ENCODE data around the gene MAD1L1.

The MAD1L1 gene

GRCh38 chr7:1913466-1914282 is 319.1 kb downstream of the MAD1L1 start:
- DNase-seq (ENCODE audit: low read depth): no peak

- no peak for DNase-seq (ENCODE audit: low read depth)
Observed at GRCh38 chr7:1912593-1913465, 319.9 kb downstream of the MAD1L1 start.

DNA sequence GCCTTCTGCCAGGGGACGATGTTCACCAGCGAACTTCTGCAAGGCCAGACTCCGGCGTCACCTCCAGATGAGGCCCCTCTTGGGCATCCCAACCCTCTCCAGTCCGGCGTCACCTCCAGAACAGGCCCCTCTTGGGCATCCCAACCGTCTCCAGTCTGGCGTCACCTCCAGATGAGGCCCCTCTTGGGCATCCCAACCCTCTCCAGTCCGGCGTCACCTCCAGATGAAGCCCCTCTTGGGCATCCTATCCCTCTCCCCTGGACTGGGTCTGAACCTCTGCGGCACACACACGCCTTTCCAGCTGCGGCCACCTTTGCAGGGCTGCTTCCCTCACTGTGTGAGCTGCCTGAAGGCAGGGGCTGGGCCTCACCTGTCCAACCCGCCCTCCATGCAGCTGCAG is 321.2 kb downstream of the MAD1L1 start:
- DNase-seq (ENCODE audit: low read depth): no peak

GRCh38 chr7:1910827-1911226 is 321.9 kb downstream of the MAD1L1 start:
- no peak for DNase-seq (ENCODE audit: low read depth)

GRCh38 chr7:1910081-1910685 is 322.6 kb downstream of the MAD1L1 start:
- no peak for DNase-seq (ENCODE audit: low read depth)

DNA sequence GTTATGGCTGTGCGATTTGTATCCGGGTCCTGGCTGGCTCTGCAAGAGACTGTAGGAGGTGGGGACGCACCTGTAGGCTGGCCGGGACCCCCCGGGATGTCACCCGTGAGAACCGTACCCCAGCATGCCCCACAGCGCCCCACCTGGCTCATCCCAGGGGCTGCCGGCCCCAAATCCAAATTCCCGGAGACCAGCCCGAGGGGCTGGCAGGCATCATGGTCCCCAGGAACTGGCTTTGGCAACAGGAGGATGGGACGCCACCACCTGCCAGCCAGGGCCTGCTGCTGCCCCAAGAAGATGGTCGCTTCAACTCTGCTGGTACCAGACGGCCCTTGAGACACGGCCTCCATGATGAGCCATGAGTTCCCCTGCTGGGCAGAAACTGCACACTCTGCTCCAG is 323.3 kb downstream of the MAD1L1 start:
- no peak for DNase-seq (ENCODE audit: low read depth)

- no peak for DNase-seq (ENCODE audit: low read depth)
Observed at GRCh38 chr7:1908823-1909420, 323.8 kb downstream of the MAD1L1 start.

- no peak for DNase-seq (ENCODE audit: low read depth)
Observed at GRCh38 chr7:1907751-1908365, 324.9 kb downstream of the MAD1L1 start.

DNA sequence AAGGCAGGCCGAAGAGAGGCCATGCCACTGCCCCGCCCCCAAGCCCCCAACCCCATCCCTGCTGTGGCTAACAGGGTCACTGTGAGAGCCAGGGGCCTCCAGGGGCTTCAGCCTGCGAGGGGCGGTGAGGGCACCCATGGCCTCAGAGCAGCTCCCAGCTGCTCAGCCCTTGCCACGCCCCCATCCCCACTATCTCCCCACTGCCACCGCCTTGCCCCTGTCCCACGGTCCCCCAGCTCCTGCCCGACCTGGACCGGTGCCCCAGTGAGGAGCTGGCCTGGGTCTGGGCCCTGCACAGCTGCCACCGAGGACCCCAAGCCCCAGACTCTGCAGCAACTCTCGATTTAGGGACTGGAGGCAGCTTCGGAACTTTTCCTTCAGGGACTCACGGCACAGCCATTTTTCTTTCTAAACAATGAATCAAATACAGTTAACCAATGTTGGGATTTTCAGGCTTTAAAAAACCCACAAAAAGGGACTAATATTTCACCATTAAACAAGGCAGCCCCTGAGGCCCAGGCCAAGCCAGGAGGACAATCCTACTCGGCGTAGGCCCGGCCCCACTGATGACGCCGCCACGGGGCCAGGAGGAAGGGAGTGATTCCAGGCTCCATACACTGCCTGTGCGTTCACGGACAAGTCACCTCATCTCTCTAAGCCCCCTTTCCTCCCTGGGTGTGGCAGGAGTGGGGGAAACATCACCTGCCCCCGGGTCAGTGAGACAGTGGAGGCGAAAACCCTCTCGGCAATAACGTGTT is 325.6 kb downstream of the MAD1L1 start:
- no peak for DNase-seq (ENCODE audit: low read depth)

DNA sequence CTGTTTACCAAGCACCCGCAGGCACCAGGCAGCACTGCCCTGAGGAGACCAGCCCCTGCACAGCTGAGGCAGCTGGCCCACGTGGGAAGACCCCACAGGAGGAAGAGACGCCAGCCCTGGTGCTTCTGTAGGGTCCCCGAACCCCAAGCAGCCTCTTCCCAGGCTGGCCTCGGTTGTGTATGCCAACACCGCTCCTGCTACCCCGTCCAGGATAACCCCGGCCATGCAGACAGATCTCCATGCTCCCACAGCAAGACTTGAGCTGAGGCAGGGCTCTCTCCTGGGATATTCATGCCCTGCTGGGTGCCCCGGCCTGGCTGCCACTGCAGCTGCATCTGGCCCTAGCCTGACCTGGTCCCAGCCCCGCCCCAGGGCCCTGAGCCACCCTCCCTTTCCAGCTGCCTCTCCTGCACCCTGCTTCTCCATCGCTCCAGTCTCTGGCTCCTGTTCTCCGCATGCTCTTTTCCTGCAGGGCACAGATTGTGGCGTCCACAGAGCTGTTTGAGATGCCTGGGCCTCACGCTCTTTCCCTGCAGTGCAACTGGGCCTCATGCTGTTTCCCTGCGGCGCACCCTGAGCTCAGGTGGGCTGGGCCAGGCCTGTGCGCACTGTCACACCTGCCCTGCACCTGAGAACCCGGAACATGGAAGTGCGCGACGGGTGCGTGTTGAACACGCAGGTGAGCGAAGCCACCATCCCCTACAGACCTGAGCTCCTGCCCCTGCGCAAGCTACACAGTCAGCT is 326.5 kb downstream of the MAD1L1 start:
- DNase-seq (ENCODE audit: low read depth): no peak

DNA sequence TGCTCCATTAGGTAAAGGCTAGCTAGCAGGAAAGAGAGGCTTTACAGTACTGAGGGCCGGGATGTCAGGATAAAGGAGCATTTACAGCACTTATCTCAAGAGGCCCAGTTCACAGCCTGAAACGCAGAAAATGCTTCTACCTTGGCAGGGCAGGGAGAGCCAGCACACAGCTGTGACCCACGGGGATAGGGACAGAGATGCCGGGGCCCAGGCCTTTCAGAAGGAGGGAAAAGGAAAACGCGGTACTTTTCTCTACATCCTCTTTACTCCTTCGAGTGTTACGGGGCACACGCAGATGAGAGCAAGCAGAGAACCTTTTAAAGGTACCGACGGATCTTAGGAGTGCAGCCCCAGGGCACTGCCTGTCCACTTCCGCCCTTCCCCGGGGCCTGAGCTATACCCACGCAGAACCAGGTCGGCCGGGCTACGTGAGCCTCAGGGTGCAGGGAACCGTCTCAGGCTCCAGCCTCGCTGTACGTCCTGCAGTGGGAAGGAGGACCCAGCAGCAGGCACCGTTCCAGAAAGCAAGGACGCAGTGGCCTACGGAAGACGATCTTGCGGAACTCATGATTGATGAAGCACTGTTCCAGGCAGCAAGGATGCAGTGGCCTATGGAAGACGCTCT is 330.4 kb downstream of the MAD1L1 start:
- DNase-seq (ENCODE audit: low read depth): no peak

DNA sequence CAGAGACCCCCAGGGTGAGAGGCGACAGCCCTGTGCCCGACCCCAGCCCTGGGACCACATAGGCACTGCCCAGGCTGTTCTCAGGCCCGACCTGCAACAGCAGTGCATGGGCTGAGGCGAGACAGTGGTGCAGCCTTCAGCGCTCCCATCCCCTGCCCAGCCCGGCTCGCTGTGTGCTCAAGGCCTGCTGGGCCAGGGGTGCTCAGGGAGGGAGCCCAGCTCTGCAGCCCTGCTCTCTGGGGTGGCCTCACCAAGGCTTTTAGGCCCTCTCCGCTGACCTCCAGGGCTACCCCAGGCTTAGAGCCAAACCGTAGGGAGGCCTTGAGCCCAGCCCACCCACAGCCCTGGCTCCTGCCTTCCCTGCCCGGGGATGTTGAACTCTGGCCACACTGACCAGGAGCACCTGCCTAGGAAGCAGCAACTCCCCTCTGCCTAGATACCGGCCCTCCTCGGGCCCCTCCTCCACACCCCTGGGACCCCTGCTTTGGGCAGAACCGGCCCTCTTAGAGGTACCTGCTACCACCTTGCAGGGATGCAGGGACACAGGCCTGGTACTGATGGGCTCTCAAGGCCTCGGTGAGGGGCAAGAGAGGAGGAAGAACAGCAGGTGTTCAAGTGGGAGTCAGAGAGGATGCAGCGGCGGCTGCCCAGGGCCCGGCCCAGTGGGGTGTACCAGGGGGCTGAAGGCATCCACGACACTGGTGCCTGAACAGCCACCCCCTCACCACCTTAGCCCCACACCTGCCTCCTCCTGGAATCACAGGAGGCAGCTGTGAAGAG is 331.1 kb downstream of the MAD1L1 start:
- DNase-seq (ENCODE audit: low read depth): no peak

DNA sequence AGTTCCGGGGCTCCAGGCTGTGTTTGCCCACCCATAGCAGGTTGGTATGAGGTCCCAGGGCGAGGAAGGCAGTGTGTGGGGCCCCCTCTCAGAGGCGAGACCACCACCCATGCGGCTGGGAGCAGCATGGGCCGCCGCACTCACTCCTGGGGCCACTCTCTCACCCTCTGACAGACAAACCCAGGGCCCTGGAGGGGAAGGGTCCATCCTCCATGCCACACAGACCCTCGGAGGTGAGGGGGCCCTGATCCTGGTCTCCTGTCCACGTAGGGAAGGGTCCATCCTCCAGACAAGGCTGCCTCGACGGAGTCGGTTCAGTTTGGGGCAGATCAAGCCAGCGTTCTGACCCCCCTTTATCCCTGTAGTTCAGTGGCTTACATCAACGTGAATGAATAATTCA is 331.9 kb downstream of the MAD1L1 start:
- no peak for DNase-seq (ENCODE audit: low read depth)

DNA sequence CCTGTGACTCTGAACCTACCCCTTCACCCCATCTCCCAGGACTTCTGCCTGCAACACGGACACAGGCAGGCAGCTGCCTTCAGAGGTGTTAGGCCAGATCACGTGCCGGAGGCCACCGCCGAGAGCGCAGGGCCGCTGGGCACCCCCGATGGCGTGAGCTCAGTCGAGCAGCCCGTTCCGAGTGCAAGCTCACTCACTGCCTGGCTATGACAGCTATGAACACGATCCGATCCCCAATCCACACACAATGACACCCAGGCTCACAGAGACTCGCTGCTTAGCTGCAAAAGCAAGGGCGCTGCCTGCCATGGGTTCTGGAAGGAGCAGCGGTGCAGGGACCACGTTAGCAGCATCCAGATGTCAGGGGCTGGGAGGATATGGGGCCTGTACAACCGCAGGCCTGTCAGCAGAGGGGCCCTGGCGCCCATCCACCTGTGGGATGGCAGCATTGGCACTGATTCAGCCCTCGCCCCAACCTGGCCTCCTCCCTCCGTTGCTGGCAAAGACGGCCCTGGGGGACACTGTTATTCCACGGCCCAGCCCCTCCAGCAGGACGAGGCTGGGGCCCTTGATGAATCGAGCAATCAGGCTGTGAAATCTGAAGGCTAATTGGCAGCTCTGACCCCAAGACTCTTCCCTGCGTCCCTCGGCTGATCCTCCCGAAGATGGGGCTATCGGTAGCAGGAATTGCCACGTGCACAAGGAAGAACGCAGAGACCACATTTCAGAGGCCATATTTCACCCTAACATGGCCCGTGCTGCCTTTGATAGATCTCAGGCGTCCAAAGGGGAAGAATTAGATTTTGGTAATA is 332.6 kb downstream of the MAD1L1 start:
- no peak for DNase-seq (ENCODE audit: low read depth)

- no peak for DNase-seq (ENCODE audit: low read depth)
Observed at GRCh38 chr7:1899196-1899595, 333.5 kb downstream of the MAD1L1 start.

DNA sequence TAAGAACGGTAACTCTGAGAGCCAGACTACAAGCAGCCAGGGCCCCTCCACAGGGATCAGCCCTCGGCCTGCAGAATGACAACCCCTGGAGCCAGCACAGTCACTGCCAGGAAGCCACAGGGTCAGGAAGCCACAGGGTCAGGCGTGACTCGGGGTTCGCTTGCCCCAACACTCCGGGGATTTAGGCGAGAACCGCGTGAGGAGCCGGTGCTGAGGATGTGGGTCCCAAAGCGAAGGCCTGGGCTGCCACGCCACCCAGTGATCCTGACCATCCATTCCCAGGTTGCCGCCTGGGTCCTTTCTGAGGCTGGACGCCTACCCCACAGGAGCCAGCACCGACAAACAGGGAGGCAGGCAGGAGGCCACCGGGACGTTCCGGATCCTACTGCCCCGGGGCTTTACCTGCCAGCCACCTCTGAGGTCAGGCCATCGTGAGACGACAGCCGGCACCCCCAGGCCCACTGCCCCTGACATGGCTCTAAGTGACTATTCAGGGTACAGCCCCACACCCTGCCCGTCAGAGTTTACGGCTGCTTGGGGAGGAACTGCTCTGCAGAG is 334.0 kb downstream of the MAD1L1 start:
- no peak for DNase-seq (ENCODE audit: low read depth)

DNA sequence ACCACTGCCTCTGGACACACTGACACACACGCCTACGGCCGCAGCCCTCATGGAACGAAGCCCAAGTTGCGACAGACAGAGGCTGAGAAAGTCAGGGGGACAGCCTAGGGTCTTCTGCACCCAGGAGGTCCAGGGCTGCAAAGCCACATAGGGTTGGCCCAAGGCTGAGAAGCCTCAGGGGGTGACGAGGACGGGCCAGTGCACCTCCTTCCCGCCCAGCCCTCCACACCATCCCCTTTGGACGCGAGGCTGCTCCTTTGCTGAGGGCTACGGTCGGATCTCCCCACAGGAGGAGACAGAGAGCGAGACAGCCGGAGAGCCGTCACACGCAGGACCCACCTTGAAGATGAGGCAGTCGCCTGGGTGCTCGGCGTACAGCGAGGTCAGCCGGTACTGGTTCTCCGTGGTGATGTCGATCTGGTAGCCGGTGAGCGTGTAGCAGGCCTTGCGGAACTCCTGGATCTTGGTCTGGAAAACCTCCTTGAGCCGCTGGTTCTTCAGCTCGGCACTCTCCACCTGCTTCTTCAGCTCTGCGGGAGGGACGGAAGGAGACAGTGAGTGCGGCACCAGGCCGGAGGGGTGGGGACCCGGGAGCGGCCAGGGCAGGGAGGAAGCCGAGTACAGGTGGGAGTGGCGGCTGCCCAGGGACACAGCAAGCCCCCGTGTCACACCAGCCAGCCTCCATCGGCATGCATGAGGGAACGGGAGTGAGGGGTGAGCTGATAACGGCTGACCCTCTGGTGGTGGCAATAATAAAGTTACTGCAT is 334.7 kb downstream of the MAD1L1 start:
- DNase-seq (ENCODE audit: low read depth): no peak
